Peyer's patch (tissue), 4 donors: Measurements from ENCODE around the gene CDX2.

Source experiments
- POLR2A ChIP-seq, 2 donors: fragments of 450-650 bp; IDR thresholded peaks; one replicate each; pipeline ENCODE4 v1.5.1; 2017; ENCODE audit warnings: antibody characterized with exemption in 2 of 2, mild to moderate bottlenecking in 2 of 2, moderate library complexity in 2 of 2
- TF ChIP-seq, protein P1 (sequence below), 6 experiments: fragments of 450-650 bp in 4 of 6; fragments of 200-600 bp in 2 of 6; sonication (generic) in 1 of 6; IDR thresholded peaks; one replicate each; pipeline ENCODE4 v1.5.1; 2017 to 2019; ENCODE audit warnings: antibody characterized with exemption in 6 of 6, mild to moderate bottlenecking in 3 of 6, moderate library complexity in 1 of 6

DNA sequence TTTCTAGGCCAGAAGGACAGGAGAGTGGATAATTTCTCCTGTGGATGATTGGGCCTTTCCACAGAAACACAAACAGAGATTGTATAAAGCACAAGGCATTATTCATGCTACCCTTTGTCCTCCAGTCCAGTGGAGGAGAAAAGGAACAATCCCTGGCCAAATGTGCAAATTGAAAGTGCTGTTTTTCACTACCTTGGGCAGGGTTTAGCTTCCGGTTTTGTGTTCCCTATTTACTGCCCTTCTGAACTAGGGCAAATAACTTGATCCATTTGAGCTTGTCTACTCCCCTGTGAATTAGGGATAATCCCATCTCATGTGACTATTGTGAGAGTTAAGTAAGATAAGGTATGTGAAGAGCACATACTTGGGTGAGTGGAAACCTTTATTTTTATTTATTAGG, 36.0 kb downstream of the CDX2 start:
- TF ChIP-seq, protein P1, sequence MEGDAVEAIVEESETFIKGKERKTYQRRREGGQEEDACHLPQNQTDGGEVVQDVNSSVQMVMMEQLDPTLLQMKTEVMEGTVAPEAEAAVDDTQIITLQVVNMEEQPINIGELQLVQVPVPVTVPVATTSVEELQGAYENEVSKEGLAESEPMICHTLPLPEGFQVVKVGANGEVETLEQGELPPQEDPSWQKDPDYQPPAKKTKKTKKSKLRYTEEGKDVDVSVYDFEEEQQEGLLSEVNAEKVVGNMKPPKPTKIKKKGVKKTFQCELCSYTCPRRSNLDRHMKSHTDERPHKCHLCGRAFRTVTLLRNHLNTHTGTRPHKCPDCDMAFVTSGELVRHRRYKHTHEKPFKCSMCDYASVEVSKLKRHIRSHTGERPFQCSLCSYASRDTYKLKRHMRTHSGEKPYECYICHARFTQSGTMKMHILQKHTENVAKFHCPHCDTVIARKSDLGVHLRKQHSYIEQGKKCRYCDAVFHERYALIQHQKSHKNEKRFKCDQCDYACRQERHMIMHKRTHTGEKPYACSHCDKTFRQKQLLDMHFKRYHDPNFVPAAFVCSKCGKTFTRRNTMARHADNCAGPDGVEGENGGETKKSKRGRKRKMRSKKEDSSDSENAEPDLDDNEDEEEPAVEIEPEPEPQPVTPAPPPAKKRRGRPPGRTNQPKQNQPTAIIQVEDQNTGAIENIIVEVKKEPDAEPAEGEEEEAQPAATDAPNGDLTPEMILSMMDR (IDR thresholded peaks at IDR 0.05): no peak
- no peak for TF ChIP-seq POLR2A (IDR thresholded peaks at IDR 0.05)
